HEK293 (cell line): ENCODE results near the gene COASY.

Experiments used
- KLF8 ChIP-seq: fragments of 450-650 bp; formaldehyde crosslinking; IDR thresholded peaks from 2 replicates; pipeline ENCODE4 v1.5.1; 2016; ENCODE audit warnings: missing biosample characterization, missing genetic modification characterization
- PRDM6 ChIP-seq: fragments of 450-650 bp; formaldehyde crosslinking; IDR thresholded peaks from 2 replicates; pipeline ENCODE4 v1.5.1; 2017; ENCODE audit warnings: missing biosample characterization, missing genetic modification characterization
- ZBTB6 ChIP-seq: fragments of 450-650 bp; formaldehyde crosslinking; IDR thresholded peaks from 2 replicates; pipeline ENCODE4 v1.5.1; 2017; ENCODE audit warnings: missing biosample characterization, missing genetic modification characterization
- ZFP41 ChIP-seq: fragments of 450-650 bp; formaldehyde crosslinking; IDR thresholded peaks from 2 replicates; pipeline ENCODE4 v1.5.1; 2016; ENCODE audit warnings: missing biosample characterization, missing genetic modification characterization, borderline replicate concordance
- ZNF140 ChIP-seq: fragments of 450-650 bp; formaldehyde crosslinking; IDR thresholded peaks from 2 replicates; pipeline ENCODE4 v1.5.1; 2016; ENCODE audit warnings: missing biosample characterization, missing genetic modification characterization
- ZNF248 ChIP-seq: fragments of 450-650 bp; formaldehyde crosslinking; IDR thresholded peaks from 2 replicates; pipeline ENCODE4 v1.5.1; 2017; ENCODE audit warnings: missing biosample characterization, missing genetic modification characterization
- ZNF266 ChIP-seq: fragments of 450-650 bp; formaldehyde crosslinking; IDR thresholded peaks from 2 replicates; pipeline ENCODE4 v1.5.1; 2016; ENCODE audit warnings: missing biosample characterization, missing genetic modification characterization, low read depth
- ZNF280D ChIP-seq: fragments of 450-650 bp; formaldehyde crosslinking; IDR thresholded peaks from 2 replicates; pipeline ENCODE4 v1.5.1; 2016; ENCODE audit warnings: missing biosample characterization, missing genetic modification characterization
- ZNF302 ChIP-seq: fragments of 450-650 bp; formaldehyde crosslinking; IDR thresholded peaks from 2 replicates; pipeline ENCODE4 v1.5.1; 2016; ENCODE audit warnings: missing biosample characterization, missing genetic modification characterization, low read depth
- ZNF426 ChIP-seq: fragments of 450-650 bp; formaldehyde crosslinking; IDR thresholded peaks from 2 replicates; pipeline ENCODE4 v1.5.1; 2017; ENCODE audit warnings: missing biosample characterization, missing genetic modification characterization, mild to moderate bottlenecking, inconsistent platforms, moderate library complexity
- ZNF549 ChIP-seq: fragments of 450-650 bp; IDR thresholded peaks from 2 replicates; pipeline ENCODE4 v1.5.1; 2018; ENCODE audit warnings: missing biosample characterization, missing genetic modification characterization, mild to moderate bottlenecking, inconsistent platforms, moderate library complexity
- ZNF555 ChIP-seq: fragments of 450-650 bp; formaldehyde crosslinking; conservative IDR thresholded peaks from 2 replicates; pipeline ENCODE4 v1.5.1; 2017; ENCODE audit warnings: missing biosample characterization, mild to moderate bottlenecking, missing genetic modification characterization, inconsistent platforms
- ZNF610 ChIP-seq: fragments of 450-650 bp; formaldehyde crosslinking; IDR thresholded peaks from 2 replicates; pipeline ENCODE4 v1.5.1; 2016; ENCODE audit warnings: missing biosample characterization, missing genetic modification characterization, borderline replicate concordance
- ZNF626 ChIP-seq: fragments of 450-650 bp; sonication (Bioruptor Pico); formaldehyde crosslinking; IDR thresholded peaks from 2 replicates; pipeline ENCODE4 v1.5.1; 2018; ENCODE audit warnings: missing biosample characterization, missing genetic modification characterization, inconsistent platforms
- ZNF654 ChIP-seq: fragments of 450-650 bp; formaldehyde crosslinking; IDR thresholded peaks from 2 replicates; pipeline ENCODE4 v1.5.1; 2016; ENCODE audit warnings: low read depth, missing biosample characterization, missing genetic modification characterization
- ZNF792 ChIP-seq: fragments of 450-650 bp; formaldehyde crosslinking; IDR thresholded peaks from 2 replicates; pipeline ENCODE4 v1.5.1; 2016; ENCODE audit warnings: missing biosample characterization, missing genetic modification characterization
- ZNF843 ChIP-seq: fragments of 450-650 bp; formaldehyde crosslinking; IDR thresholded peaks from 2 replicates; pipeline ENCODE4 v1.5.1; 2016; ENCODE audit warnings: missing biosample characterization, missing genetic modification characterization
- TF ChIP-seq, protein P1 (sequence below): fragments of 450-650 bp; formaldehyde crosslinking; IDR thresholded peaks from 2 replicates; pipeline ENCODE4 v1.5.1; 2016; ENCODE audit warnings: missing biosample characterization, missing genetic modification characterization
- TF ChIP-seq, protein P2 (sequence below): fragments of 450-650 bp; formaldehyde crosslinking; IDR thresholded peaks from 2 replicates; pipeline ENCODE4 v1.5.1; 2016; ENCODE audit warnings: missing biosample characterization, missing genetic modification characterization
- TF ChIP-seq, protein P3 (sequence below): fragments of 450-650 bp; formaldehyde crosslinking; conservative IDR thresholded peaks from 2 replicates; pipeline ENCODE4 v1.5.1; 2016; ENCODE audit warnings: low read depth, missing biosample characterization, missing genetic modification characterization

The COASY gene

GRCh38 chr17:42554250-42555121 is 7.5 kb upstream of the COASY start (continued):
- TF ChIP-seq, protein P1, sequence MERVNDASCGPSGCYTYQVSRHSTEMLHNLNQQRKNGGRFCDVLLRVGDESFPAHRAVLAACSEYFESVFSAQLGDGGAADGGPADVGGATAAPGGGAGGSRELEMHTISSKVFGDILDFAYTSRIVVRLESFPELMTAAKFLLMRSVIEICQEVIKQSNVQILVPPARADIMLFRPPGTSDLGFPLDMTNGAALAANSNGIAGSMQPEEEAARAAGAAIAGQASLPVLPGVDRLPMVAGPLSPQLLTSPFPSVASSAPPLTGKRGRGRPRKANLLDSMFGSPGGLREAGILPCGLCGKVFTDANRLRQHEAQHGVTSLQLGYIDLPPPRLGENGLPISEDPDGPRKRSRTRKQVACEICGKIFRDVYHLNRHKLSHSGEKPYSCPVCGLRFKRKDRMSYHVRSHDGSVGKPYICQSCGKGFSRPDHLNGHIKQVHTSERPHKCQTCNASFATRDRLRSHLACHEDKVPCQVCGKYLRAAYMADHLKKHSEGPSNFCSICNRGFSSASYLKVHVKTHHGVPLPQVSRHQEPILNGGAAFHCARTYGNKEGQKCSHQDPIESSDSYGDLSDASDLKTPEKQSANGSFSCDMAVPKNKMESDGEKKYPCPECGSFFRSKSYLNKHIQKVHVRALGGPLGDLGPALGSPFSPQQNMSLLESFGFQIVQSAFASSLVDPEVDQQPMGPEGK, result peak; percentile 92
- no peak for TF ChIP-seq ZNF140 (tag by site-specific recombination)
- TF ChIP-seq, protein P2, sequence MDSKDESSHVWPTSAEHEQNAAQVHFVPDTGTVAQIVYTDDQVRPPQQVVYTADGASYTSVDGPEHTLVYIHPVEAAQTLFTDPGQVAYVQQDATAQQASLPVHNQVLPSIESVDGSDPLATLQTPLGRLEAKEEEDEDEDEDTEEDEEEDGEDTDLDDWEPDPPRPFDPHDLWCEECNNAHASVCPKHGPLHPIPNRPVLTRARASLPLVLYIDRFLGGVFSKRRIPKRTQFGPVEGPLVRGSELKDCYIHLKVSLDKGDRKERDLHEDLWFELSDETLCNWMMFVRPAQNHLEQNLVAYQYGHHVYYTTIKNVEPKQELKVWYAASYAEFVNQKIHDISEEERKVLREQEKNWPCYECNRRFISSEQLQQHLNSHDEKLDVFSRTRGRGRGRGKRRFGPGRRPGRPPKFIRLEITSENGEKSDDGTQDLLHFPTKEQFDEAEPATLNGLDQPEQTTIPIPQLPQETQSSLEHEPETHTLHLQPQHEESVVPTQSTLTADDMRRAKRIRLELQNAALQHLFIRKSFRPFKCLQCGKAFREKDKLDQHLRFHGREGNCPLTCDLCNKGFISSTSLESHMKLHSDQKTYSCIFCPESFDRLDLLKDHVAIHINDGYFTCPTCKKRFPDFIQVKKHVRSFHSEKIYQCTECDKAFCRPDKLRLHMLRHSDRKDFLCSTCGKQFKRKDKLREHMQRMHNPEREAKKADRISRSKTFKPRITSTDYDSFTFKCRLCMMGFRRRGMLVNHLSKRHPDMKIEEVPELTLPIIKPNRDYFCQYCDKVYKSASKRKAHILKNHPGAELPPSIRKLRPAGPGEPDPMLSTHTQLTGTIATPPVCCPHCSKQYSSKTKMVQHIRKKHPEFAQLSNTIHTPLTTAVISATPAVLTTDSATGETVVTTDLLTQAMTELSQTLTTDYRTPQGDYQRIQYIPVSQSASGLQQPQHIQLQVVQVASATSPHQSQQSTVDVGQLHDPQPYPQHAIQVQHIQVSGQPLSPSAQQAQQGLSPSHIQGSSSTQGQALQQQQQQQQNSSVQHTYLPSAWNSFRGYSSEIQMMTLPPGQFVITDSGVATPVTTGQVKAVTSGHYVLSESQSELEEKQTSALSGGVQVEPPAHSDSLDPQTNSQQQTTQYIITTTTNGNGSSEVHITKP, result peak; percentile 83
- TF ChIP-seq ZNF843, result peak; percentile 53; the same call in 1 of the 2 replicates
- TF ChIP-seq ZNF792, result no peak
- peak; percentile 70; the same call in 1 of the 2 replicates for TF ChIP-seq KLF8 (tag by site-specific recombination)
- no peak for TF ChIP-seq ZNF654 (tag by site-specific recombination)
- no peak for TF ChIP-seq ZNF302 (tag by site-specific recombination)
- no peak for TF ChIP-seq ZFP41 (tag by site-specific recombination)
- TF ChIP-seq ZBTB6 (tag by site-specific recombination), result no peak
- no peak for TF ChIP-seq ZNF626
- no peak for TF ChIP-seq ZNF426 (tag by site-specific recombination)
- TF ChIP-seq ZNF280D (tag by site-specific recombination), result no peak
- no peak for TF ChIP-seq ZNF266 (tag by site-specific recombination)
- TF ChIP-seq ZNF610 (tag by site-specific recombination), result 0 out of 2 replicates have a peak, but pooled peaks have one; percentile 50
- TF ChIP-seq ZNF248 (tag by site-specific recombination), result no peak
- TF ChIP-seq PRDM6 (tag by site-specific recombination), result no peak; the same call in 1 of the 2 replicates
- TF ChIP-seq ZNF549 (tag by site-specific recombination), result no peak
- TF ChIP-seq ZNF555 (tag by site-specific recombination), result no peak
- TF ChIP-seq, protein P3, sequence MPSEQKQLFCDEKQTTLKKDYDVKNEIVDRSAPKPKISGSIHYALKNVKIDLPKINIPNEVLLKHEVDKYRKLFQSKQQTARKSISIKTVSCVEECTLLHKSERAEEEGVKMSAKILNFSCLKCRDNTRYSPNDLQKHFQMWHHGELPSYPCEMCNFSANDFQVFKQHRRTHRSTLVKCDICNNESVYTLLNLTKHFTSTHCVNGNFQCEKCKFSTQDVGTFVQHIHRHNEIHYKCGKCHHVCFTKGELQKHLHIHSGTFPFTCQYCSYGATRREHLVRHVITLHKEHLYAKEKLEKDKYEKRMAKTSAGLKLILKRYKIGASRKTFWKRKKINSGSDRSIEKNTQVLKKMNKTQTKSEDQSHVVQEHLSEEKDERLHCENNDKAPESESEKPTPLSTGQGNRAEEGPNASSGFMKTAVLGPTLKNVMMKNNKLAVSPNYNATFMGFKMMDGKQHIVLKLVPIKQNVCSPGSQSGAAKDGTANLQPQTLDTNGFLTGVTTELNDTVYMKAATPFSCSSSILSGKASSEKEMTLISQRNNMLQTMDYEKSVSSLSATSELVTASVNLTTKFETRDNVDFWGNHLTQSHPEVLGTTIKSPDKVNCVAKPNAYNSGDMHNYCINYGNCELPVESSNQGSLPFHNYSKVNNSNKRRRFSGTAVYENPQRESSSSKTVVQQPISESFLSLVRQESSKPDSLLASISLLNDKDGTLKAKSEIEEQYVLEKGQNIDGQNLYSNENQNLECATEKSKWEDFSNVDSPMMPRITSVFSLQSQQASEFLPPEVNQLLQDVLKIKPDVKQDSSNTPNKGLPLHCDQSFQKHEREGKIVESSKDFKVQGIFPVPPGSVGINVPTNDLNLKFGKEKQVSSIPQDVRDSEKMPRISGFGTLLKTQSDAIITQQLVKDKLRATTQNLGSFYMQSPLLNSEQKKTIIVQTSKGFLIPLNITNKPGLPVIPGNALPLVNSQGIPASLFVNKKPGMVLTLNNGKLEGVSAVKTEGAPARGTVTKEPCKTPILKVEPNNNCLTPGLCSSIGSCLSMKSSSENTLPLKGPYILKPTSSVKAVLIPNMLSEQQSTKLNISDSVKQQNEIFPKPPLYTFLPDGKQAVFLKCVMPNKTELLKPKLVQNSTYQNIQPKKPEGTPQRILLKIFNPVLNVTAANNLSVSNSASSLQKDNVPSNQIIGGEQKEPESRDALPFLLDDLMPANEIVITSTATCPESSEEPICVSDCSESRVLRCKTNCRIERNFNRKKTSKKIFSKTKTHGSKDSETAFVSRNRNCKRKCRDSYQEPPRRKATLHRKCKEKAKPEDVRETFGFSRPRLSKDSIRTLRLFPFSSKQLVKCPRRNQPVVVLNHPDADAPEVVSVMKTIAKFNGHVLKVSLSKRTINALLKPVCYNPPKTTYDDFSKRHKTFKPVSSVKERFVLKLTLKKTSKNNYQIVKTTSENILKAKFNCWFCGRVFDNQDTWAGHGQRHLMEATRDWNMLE (tag by site-specific recombination), result peak; percentile 65; the same call in 1 of the 2 replicates
